Measurements from ENCODE around the gene TET1.
"Not testable (repeated sequence)": the region's sequence is repeated elsewhere in the genome, so short reads cannot be mapped to it uniquely, and the experiment has no call there.

The TET1 gene

DNA sequence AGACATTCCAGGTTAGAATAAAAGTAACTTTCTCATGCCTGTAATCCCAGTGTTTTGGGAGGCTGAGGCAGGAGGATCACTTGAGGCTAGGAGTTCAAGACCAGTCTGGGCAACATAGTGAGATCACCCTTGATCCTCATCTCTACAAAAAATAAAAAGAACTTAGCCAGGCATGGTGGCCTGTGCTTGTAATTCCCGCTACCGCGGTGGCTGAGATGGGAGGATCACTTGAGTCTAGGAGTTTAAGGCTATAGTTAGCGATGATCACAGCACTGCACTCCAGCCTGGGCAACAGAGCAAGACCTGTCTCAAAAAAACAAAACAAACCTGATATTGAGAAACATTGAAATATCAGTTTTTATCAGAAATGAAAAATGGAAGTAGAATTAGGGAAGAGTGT, 4.6 kb downstream of the TET1 start:
- DNase-seq, result no peak

DNA sequence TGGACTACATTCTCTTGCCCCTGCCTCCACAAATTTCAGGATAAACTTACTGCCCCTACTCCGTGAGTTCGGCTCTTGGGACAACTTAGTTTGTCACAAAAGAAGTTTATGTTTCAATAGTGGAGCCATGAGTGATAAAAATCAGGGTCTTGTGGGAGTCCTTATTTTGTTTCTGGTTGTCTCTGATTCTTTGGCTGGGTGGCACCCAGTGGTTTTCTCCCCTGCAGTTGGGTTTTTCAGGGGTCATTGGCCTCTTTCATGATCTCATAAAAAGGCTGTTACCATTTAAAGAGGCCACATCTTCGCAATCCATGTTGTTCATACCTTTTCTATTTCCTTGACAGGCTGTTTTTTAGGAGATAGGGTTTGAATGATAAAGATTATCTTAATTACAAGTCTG, 5.5 kb downstream of the TET1 start:
- DNase-seq, result no peak

DNA sequence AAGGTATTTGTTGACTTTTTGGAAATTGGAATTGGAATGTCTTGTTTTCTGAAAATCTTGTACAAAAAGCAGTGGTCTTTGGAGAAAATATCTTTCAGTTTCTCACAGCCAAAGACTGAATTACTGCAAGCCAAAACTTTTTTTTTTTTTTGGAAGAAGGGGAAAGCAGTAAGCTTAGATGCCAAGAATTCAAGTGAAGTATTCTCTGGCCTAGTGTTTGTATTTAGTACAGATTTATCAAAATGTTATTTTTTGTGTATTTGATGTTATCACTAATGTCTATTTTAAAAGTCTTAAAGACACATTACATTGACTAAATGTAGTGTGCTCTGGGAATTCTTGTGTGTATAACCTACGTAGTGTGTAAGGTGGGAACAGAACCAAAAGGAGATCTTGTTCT, 6.2 kb downstream of the TET1 start:
- no peak for DNase-seq

DNA sequence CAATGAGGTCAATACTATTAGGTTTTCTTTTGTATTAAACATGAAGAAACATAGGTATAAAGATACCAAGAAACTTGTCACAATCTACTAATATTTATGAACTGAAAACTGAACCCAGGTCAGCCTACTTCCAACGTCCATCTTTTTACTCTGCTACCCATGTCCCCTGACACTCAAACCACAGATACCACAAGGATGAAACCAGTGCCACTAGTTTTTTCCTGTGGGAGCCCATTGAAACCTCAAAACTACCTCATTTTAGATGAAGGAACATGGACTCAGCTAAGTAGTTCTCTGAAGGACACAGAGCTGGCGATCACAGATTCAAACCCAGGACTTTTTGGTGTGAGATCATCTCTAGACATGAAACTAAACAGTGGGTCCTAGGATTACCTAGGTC, 6.8 kb downstream of the TET1 start:
- no peak for DNase-seq

DNA sequence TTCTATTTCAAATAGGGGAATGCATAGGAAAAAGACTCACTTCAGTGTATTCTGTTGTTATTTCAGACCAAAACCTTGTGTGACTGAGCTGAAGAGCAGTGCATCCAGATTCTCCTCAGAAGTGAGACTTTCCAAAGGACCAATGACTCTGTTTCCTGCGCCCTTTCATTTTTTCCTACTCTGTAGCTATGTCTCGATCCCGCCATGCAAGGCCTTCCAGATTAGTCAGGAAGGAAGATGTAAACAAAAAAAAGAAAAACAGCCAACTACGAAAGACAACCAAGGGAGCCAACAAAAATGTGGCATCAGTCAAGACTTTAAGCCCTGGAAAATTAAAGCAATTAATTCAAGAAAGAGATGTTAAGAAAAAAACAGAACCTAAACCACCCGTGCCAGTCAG, 12.0 kb downstream of the TET1 start:
- DNase-seq, result no peak

DNA sequence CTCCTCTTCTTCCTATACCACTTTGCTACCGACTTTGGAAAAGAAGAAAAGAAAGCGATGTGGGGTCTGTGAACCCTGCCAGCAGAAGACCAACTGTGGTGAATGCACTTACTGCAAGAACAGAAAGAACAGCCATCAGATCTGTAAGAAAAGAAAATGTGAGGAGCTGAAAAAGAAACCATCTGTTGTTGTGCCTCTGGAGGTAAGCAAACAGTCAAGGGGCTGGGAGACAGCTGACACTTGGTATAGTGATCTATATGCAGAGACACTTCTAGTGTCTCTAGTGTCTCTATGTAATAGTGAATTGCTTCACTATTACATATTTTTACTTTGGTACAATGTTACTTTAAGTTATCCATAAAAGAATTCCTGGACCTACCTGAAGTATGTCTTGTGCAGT, 13.9 kb downstream of the TET1 start:
- no peak for DNase-seq

DNA sequence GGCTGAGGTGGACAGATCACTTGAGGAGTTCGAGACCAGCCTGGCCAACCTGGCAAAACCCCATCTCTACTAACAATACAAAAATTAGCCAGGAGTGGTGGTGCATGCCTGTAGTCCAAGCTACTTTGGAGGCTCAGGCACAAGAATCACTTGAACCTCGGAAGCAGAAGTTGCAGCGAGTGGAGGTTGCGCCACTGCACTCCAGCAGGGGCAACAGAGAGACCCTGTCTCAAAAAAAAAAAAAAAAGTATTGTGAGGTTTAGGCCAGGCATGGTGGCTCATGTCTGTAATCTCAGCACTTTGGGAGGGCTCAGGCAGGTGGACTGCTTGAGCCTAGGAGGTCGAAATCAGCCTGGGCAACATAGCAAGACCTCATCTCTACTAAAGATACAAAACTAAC, 16.0 kb downstream of the TET1 start:
- DNase-seq, result no peak

DNA sequence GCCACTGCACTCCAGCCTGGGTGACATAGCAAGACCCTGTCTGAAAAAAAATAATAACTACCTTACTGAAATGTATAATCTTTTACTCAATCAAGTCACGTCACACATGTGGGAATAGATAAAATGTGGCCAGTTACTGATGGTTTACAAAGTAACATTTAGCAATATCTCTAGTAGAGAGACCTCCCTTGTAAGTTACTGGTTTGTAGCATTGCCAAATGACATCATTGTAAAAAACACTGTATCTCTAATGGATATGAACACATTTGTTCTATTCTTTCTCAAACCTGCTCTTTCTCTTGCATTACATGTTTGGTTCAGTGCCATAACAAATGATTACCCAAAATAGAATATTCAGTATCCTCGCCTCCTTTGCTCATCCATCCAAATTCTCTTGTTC, 18.8 kb downstream of the TET1 start:
- peak; percentile 22 for DNase-seq

DNA sequence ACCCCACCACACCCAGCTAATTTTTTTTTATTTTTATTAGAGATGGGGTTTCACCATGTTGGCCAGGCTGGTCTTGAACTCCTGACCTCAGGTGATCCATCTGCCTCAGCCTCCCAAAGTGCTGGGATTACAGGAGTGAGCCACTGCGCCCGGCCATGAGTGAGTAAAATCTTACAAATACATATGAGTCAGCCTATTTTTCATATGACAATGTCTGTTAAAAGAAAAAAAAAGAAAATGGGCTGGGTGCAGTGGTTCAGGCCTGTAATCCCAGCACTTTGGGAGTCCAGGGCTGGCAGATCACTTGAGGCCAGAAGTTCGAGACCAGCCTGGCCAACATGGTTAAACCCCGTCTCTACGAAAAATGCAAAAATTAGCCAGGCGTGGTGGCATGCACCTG, 24.1 kb downstream of the TET1 start:
- DNase-seq, result not testable (repeated sequence)

DNA sequence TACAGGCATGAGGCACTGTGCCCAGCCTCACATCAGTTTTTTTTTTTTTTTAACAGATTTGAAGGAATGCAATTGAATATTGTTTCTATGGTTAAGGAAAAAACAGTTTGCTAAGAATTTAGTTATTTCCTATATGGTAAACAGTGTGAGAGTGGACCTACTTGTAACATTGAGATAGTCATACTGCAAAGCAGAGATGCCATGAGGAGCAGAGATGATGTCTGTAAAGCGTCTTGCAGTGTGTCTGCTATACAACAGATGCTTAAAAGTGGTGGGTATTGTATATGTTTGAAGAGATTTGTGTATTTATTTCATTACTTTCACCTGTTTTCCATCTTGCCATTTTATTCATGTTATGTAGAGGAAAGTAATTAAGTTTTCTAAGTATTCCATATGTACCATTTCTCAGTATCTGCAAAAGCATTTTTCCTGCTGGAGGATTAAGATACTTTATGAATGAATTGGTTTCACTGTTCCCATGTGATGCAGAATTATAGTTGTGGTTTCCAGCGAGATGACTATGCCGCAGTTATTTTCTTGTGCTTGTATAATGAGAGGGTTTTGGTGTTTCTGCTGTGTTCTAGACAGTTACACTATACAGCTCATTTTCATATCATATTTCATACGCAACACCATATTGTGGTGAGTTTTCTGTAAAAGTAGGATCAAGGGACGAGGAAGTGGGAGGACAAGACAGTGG, 26.6 kb downstream of the TET1 start:
- DNase-seq, result peak; percentile 79

DNA sequence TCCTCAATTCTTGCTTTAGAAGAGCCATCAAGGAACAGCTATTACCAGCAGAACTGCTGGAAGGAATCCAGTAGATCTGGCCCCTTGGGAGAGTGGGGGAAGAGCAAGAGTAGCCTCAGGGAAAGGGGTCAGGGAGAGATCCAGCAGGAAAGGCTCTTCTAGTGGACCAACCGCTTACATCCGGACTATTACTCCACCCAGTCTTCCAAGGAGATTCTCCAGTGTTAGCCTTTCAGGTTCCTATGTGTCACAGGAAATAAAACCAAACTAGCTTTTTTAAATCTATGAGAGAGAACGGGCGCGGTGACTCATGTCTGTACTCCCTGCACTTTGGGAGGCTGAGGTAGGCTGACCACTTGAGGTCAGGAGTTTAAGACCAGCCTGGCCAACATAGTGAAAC, 34.3 kb downstream of the TET1 start:
- peak; percentile 39 for DNase-seq

DNA sequence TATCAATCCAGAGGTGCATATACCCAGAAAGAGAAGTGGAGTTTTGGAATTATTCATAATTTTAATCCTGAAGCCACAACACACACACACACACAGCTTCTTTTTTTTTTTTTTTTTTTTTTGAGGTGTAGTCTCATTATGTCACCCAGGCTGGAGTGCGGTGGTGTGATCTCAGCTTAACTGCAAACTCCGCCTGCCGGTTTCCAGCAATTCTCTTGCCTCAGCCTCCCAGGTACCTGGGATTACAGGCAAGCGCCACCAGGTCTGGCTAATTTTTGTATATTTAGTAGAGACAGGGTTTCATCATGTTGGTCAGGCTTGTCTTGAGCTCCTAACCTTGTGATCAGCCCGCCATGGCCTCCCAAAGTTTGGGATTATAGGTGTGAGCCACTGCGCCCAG, 35.4 kb downstream of the TET1 start:
- no peak for DNase-seq

DNA sequence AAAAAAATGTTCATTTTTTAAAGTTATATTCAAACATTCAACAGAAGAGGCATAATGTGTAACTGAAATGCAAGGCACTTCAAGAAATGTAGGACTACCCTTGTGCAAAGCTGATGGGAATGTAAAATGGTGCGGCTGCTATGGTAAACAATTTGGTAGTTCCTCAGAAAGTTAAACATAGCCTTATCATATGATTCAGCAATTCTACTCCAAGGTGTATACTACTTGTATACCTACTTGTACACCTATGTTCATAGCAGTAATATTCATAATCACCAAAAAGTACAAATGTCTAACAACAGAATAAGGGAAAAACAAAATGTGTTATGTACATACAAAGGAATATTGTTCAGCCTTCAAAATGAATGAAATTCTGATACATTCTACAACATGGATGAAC, 37.3 kb downstream of the TET1 start:
- no peak for DNase-seq

DNA sequence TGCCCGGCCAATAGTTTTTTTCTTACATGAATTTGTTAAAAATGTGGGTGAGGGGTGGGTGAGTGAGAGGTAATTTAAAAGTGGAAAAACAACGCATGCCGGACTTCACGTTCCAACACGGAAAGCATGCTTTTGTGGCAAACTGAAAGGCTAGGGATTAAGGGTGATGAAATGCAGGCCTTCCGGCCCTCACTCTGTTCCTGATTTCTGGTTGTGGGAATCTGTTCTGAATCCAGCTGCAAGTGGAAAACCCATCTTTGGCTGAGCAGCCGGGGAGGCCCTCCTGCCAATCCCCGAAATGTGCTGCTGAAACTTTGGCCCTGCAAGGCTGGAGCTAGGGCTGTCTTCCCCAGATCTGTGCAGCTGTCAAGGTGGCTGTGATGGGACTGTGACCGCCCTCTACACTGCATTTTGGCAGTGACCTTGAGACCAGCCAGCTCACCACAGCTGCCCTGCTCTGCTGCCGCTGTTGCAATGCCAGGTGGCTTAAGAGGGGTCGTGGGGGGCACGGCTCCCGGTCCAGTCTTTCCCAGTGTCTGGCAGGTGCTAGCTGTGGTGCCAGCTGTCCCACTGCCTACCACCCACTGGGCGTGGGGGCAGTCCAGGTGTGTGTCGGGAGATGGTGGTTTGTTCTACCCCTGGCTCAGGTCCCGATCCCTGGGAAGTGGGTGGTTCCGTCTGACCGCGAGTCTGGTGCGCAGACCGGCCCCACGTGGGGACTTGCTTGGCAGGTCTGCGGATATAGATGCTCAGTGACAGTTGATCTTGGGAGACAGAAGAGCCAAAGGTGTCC, 39.0 kb downstream of the TET1 start:
- peak; percentile 82 for DNase-seq

DNA sequence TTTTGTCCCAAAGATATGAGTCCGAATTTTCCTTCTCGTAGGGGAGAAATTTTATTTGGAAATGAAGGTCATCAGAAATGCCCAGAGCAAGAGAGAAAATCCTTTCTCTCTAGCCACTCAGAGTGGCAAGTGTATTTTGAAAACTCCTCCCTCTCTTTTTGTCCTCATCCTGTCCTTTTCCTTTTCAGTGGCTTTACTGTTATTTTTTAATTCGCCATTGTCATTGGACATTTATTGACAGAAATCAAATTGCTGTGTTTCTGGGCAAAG, 39.6 kb downstream of the TET1 start:
- no peak for DNase-seq

DNA sequence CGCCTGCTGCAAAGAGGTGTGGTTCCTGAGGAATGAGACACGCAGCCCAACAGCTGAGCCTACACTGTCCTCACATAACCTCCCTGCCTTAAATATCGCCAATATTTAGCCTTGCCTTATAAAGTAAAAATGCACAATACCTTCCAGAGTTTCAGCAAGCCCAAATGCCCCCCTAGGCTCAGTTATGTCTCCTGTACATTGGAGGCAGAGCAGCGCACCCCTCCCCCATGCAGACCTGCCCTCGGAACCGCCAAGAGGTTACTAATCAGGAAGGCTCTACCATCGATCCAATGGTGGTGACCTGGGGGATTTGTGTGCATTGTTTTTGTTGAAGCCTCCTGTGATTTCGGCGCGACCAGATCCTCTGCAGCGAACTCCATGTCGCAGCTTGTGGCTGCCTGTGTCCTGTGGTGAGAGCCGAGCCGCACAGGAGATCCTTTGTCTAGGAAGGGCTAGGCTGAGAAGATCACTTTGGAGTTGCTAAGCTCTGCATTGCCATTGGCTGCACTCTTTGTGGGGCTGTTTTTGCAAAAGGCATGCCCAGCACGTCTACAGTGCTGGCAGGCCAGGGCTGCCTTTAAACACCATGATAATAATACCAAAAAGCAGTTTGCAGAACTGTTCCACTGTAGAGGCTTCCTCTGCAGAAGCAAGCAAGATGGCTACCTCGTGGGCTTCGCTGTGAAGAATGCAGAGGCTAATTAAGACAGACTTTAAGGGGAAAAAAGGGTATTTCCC, 40.1 kb downstream of the TET1 start:
- DNase-seq, result peak; percentile 93

DNA sequence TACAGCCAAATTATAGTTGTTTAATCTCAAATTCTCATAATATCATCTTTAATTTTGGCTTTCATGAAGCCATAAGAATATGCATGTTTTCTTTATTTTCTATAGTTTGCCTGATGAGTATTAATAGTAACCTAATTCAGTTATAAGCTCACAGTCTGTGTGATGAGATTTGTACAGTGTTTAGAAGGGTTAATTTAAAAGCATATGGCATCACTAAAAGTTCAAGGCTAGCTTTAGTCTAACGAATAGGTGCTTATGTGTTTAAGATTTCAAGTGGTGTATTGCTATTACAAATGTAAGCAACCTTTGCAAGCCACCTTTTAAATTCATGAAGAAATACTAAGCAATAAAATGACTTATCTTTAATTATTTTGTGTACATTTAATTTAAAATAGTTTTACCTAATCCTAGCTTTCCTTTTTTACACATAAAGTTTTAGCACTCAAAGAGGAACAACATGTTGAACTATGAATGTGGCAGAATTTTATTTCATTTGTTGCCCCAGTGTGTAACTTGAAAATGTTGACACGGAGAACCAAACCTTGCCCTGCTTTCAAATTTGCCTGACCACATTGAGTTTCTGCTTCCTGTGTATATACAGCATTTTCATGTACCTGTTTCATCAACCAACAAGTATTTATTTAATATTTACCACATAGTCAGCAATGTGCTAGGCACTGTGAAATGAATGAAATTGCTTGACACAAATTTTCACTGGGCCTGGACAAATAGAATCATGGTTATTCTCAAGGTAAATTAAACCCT, 41.5 kb downstream of the TET1 start:
- DNase-seq, result no peak

DNA sequence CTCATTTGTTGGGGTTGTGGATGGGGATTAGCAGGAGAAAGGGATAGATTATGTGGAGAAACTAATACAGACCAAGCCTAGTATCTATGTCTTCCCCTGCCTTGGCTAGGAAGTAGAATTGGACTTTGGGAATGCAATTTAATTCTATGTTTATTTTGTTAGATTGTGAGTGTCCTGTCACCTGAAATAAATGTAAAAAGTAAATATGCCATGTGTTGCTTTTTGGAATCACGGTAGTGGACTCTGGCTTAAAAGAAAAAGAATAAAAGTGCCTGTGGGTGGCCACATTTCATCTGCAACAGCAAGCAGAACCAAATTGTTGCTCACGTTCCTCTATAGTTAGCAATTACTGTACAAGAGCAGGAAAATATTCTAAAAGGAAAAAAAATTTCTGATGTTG, 42.3 kb downstream of the TET1 start:
- no peak for DNase-seq

DNA sequence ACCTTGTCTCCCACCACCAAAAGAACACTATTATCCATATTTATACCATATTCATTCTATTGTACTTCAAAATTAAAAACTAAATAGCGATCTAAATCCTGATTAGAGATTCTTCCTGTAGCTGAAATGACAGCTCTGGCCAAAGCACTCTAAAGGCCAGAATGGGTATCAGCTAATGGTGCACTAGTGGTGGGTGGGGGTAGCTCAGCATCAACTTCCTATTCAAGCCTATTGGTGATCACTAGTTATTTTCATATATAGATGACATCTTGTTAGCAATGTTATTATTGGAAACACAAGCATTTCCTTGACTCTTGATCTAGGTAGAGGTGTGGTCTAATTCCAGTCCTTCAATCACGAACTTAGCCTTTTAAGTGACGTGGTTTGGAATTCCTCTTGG, 43.6 kb downstream of the TET1 start:
- no peak for DNase-seq

DNA sequence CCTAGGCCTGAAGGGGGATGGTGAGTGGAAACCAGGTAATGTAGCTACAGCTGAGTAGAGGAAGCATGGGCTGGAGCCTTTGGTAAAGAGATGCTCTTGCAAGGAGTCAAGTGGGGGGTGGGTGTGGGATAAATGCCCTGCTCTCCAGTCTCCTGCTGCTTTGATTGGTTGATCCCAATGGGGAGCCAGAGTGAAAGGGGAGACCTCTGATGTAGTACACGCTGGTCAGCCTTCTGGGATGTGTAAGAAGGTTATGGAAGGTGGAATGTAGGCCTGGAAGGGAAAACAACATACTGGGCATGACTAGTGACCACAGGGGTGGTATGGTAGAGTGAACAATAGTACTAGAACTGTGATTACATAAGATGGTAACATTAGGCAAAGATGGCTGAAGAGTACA, 44.3 kb downstream of the TET1 start:
- DNase-seq, result no peak

DNA sequence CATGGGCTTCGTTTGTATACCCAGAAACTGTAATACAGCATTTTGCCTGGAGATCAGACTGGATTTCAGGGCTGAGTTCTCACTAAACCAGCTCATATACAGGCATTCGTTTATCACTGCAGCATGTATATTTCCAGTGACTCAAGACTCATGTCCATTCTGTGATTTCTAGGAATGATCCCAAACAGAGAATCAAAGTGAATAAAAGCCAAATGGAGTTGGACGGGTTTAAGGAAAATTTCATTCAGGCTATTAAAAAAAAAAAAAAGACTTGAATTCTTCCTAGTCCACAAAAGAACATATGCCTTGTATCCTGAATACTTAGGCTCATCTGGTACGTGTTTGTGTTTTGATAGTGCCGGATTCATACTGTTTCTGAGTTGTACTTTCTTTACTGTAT, 46.8 kb downstream of the TET1 start:
- peak; percentile 45 for DNase-seq

DNA sequence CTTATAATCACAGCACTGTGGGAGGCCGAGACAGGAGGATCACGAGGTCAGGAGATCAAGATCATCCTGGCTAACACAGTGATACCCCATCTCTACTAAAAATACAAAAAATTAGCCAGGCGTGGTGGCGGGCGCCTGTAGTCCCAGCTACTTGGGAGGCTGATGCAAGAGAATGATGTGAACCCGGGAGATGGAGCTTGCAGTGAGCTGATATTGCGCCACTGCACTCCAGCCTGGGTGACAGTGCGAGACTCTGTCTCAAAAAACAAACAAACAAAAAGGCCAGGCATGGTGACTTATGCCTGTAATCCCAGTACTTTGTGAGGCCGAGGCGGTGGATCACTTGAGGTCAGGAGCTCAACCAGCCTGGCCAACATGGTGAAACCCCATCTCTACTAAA, 49.9 kb downstream of the TET1 start:
- DNase-seq, result not testable (repeated sequence)

DNA sequence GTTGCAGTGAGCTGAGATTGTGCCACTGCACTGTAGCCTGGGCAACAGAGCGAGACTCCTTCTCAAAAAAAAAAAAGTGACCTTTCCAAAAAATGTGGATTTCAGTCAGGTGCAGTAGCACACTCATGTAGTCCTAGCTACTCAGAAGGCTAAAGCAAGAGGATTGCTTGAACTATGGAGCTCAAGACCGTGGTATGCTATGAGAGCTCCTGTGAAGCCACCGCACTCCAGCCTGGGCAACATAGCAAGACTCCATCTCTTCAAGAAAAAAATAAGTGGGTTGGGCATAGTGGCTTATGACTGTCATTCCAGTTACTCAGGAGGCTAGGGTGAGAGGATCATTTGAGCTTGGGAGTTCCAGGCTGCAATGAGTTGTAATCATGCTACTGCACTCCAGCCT, 51.1 kb downstream of the TET1 start:
- DNase-seq, result no peak

DNA sequence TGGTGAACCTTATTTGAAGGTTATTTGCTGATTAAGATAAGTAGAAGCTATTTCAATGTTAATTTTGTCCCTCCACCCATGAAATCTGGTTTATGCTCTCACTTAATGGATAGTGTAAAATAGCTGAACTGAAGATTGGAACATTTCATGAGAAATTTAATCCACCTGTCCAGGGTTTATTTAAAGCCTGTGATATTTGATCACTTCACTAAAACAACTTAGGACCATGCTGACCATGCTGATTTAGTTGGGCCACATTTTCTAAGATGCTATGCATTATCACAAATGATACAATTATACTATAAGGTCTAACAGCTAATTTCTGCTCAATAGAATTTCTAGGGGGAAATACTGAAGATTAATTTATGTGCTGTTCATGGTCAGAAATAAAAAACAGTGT, 53.8 kb downstream of the TET1 start:
- not testable (repeated sequence) for DNase-seq

All from fibroblast of skin of right quadriceps (primary cell).